GM23338 (cell line): ENCODE results near the gene FRAS1. TPM values are rescaled to one million over a fixed set of nuclear protein-coding genes. Genes with fewer than 3 reads are reported as not detected.

Experiments used
- ATAC-seq: fragments of 200-7000 bp; cut with Tn5 transposase; 3 replicates; pipeline ENCODE4 v1.9.1; 2020
- DNase-seq: peaks from one replicate; pipeline ENCODE4 v3.0.0-alpha.2; 2015; ENCODE audit warnings: low spot score
- H2AFZ ChIP-seq: fragments of 200-600 bp; sonication (generic); 2 replicates; pipeline ENCODE4 v1.8.0; 2016; ENCODE audit warnings: antibody characterized with exemption, mild to moderate bottlenecking, moderate library complexity
- H3F3A ChIP-seq: fragments of 200-600 bp; sonication (generic); replicated peaks from 2 replicates; pipeline ENCODE4 v1.8.0; 2017; ENCODE audit warnings: antibody characterized with exemption, mixed run types, low read depth
- H3K27ac ChIP-seq: fragments of 200-600 bp; sonication (generic); 2 replicates; pipeline ENCODE4 v1.6.1; 2016; ENCODE audit warnings: low read depth
- H3K27me3 ChIP-seq: fragments of 200-600 bp; sonication (generic); 2 replicates; pipeline ENCODE4 v1.8.0; 2016; ENCODE audit warnings: mild to moderate bottlenecking, mixed run types, moderate library complexity; ENCODE audit not compliant: insufficient read depth
- H3K36me3 ChIP-seq: fragments of 200-600 bp; sonication (generic); 2 replicates; pipeline ENCODE4 v1.8.0; 2016; ENCODE audit warnings: mild to moderate bottlenecking; ENCODE audit not compliant: insufficient read depth
- H3K4me1 ChIP-seq: fragments of 200-600 bp; sonication (generic); 2 replicates; pipeline ENCODE4 v1.8.0; 2016; ENCODE audit warnings: mild to moderate bottlenecking, moderate library complexity; ENCODE audit not compliant: insufficient read depth
- H3K4me2 ChIP-seq: fragments of 200-600 bp; sonication (generic); 2 replicates; pipeline ENCODE4 v1.7.1; 2017; ENCODE audit warnings: mixed run types
- H3K4me3 ChIP-seq: fragments of 200-600 bp; sonication (generic); 2 replicates; pipeline ENCODE4 v1.6.1; 2016; ENCODE audit warnings: mixed run types
- H3K79me2 ChIP-seq: fragments of 200-600 bp; sonication (generic); replicated peaks from 2 replicates; pipeline ENCODE4 v1.8.0; 2017; ENCODE audit warnings: mild to moderate bottlenecking; ENCODE audit not compliant: insufficient read depth
- H3K9me2 ChIP-seq: fragments of 200-600 bp; sonication (generic); 2 replicates; pipeline ENCODE4 v1.8.0; 2017; ENCODE audit not compliant: insufficient read depth
- H4K20me1 ChIP-seq: fragments of 200-600 bp; sonication (generic); replicated peaks from 2 replicates; pipeline ENCODE4 v1.8.0; 2017; ENCODE audit warnings: mild to moderate bottlenecking; ENCODE audit not compliant: insufficient read depth
- H3K27ac Mint-ChIP-seq: 2 replicates; pipeline ENCODE4 v1.8.0; 2020; ENCODE audit warnings: inconsistent platforms, mild to moderate bottlenecking, moderate library complexity, mixed read lengths
- H3K27me3 Mint-ChIP-seq: 3 replicates; pipeline ENCODE4 v1.8.0; 2022; ENCODE audit warnings: low read depth, mild to moderate bottlenecking, moderate library complexity, mixed read lengths, inconsistent platforms; ENCODE audit not compliant: insufficient read depth, poor library complexity
- H3K36me3 Mint-ChIP-seq: 3 replicates; pipeline ENCODE4 v1.8.0; 2021; ENCODE audit warnings: low read depth, mild to moderate bottlenecking, inconsistent platforms, moderate library complexity, mixed read lengths
- H3K4me1 Mint-ChIP-seq: 3 replicates; pipeline ENCODE4 v1.8.0; 2020; ENCODE audit warnings: mild to moderate bottlenecking, inconsistent platforms, mixed read lengths
- H3K4me3 Mint-ChIP-seq: 3 replicates; pipeline ENCODE4 v1.8.0; 2021; ENCODE audit warnings: moderate library complexity, mild to moderate bottlenecking, inconsistent platforms, mixed read lengths
- H3K9me3 Mint-ChIP-seq: 3 replicates; pipeline ENCODE4 v1.8.0; 2020; ENCODE audit warnings: moderate library complexity, mild to moderate bottlenecking, inconsistent platforms, mixed read lengths
- CTCF ChIP-seq, 2 experiments: fragments of 200-600 bp in 1 of 2; sonication (generic) in 1 of 2; conservative IDR thresholded peaks; 2 replicates each; pipeline versions ENCODE4 v1.5.1 to v1.6.1; 2016 to 2017; ENCODE audit warnings: antibody characterized with exemption in 2 of 2, low read depth in 2 of 2, mild to moderate bottlenecking in 2 of 2, moderate library complexity in 1 of 2
- ETS1 ChIP-seq: IDR thresholded peaks from 2 replicates; pipeline ENCODE4 v1.6.1; 2016; ENCODE audit warnings: antibody characterized with exemption
- EZH2 ChIP-seq: fragments of 200-600 bp; sonication (generic); IDR thresholded peaks from one replicate; pipeline ENCODE4 v1.8.0; 2017; ENCODE audit warnings: antibody characterized with exemption, mild to moderate bottlenecking, low read depth; ENCODE audit not compliant: unreplicated experiment
- JUNB ChIP-seq: IDR thresholded peaks from one replicate; pipeline ENCODE4 v1.6.1; 2016; ENCODE audit warnings: antibody characterized with exemption; ENCODE audit not compliant: unreplicated experiment
- POLR2AphosphoS5 ChIP-seq: IDR thresholded peaks from 2 replicates; pipeline ENCODE4 v1.6.1; 2016; ENCODE audit warnings: antibody characterized with exemption, low read depth
- REST ChIP-seq: IDR thresholded peaks from one replicate; pipeline ENCODE4 v1.6.1; 2018; ENCODE audit warnings: antibody characterized with exemption; ENCODE audit not compliant: unreplicated experiment
- STAT1 ChIP-seq: IDR thresholded peaks from one replicate; pipeline ENCODE4 v1.6.1; 2016; ENCODE audit warnings: antibody characterized with exemption; ENCODE audit not compliant: unreplicated experiment
- ZNF331 ChIP-seq: fragments of 250-450 bp; sonication (Bioruptor Pico); IDR thresholded peaks from 2 replicates; pipeline ENCODE4 v1.5.0; 2020; ENCODE audit warnings: low read depth, mild to moderate bottlenecking, moderate library complexity
- polyA plus RNA-seq: library from polyadenylated mRNA; unstranded; fragments of >200 nt; fragmentation: Nextera tagmentation; extraction: Ambion mirVana; gene quantifications from 2 replicates; pipeline ENCODE4 v1.2.1, GENCODE V29; 2016
- total RNA-seq: library from RNA; depleted of rRNA; stranded (reverse); fragments of >200 nt; shearing (Covaris generic); gene quantifications from 2 replicates; pipeline ENCODE4 v1.2.3, GENCODE V29; 2014

Gene FRAS1
- total and polyA plus RNA-seq, 2 experiments from 2014 or later, result 12.4 to 108 TPM

- TF ChIP-seq ZNF331 (CRISPR knock-in tag) (no peak), ETS1 (no peak), EZH2 (no peak), CTCF (conservative IDR thresholded peaks at IDR 0.05; ENCODE audit: low read depth in 2 of 2) (no peak)
Observed at GRCh38 chr4:78149751-78150542, 92.8 kb downstream of the FRAS1 start (continued).

- Histone ChIP-seq H3K27ac (no peak overlapping the region), H2AFZ (no peak overlapping the region), H3F3A (no peaks in the 10 kb centered on the region), H4K20me1 (no peaks in the 10 kb centered on the region; the same call in none of the 2 replicates), H3K4me3 (no peak overlapping the region), H3K79me2 (peaks cover 97% of the 10 kb centered on the region), H3K27me3 (no peaks in the 10 kb centered on the region), H3K4me2 (no peak overlapping the region), H3K4me1 (peaks cover 26% of the 10 kb centered on the region), H3K9me2 (no peaks in the 10 kb centered on the region), H3K36me3 (no peaks in the 10 kb centered on the region)
- H3K4me1 Mint-ChIP-seq, result peaks cover 41% of the 10 kb centered on the region
- no peak overlapping the region for H3K27ac Mint-ChIP-seq
- DNase-seq, result no peak
- H3K27me3 Mint-ChIP-seq, result no peaks in the 10 kb centered on the region
- H3K4me3 Mint-ChIP-seq, result no peak overlapping the region
- no peak for TF ChIP-seq JUNB
- no peak for TF ChIP-seq ZNF331 (CRISPR knock-in tag)
- no peaks in the 10 kb centered on the region for H3K9me3 Mint-ChIP-seq
- no peak for ATAC-seq
- no peaks in the 10 kb centered on the region for H3K36me3 Mint-ChIP-seq
Observed at GRCh38 chr4:78150543-78150864, 93.4 kb downstream of the FRAS1 start.

GRCh38 chr4:78152795-78153194, 95.7 kb downstream of the FRAS1 start:
- H3K9me3 Mint-ChIP-seq, result no peaks in the 10 kb centered on the region
- Histone ChIP-seq H3K27ac (no peak overlapping the region), H3K36me3 (no peaks in the 10 kb centered on the region), H3K4me2 (no peak overlapping the region), H3K79me2 (peaks cover 100% of the 10 kb centered on the region), H3K9me2 (no peaks in the 10 kb centered on the region), H3K27me3 (no peaks in the 10 kb centered on the region), H4K20me1 (no peaks in the 10 kb centered on the region; the same call in none of the 2 replicates), H3K4me1 (peaks cover 38% of the 10 kb centered on the region), H3F3A (no peaks in the 10 kb centered on the region), H3K4me3 (no peak overlapping the region), H2AFZ (no peak overlapping the region)
- H3K27ac Mint-ChIP-seq, result no peak overlapping the region
- H3K4me1 Mint-ChIP-seq, result peaks cover 52% of the 10 kb centered on the region
- no peaks in the 10 kb centered on the region; the same call in 2 of the 3 replicates for H3K36me3 Mint-ChIP-seq
- DNase-seq (no peak), ATAC-seq (no peak)
- H3K27me3 Mint-ChIP-seq, result no peaks in the 10 kb centered on the region
- H3K4me3 Mint-ChIP-seq, result no peak overlapping the region
- no peak for TF ChIP-seq REST
- no peak for TF ChIP-seq POLR2AphosphoS5
- TF ChIP-seq ETS1, result no peak
- TF ChIP-seq STAT1, result no peak
